K562 (cell line): Measurements from ENCODE around the gene ZDHHC24. TPM values are rescaled to one million over a fixed set of nuclear protein-coding genes. Genes with fewer than 3 reads are reported as not detected.
A peak's percentile ranks its signal among the peaks of the same experiment; 100 is the strongest.

Source experiments
- CREM ChIP-seq: IDR thresholded peaks from 2 replicates; pipeline ENCODE4 v1.6.1; 2014; ENCODE audit warnings: antibody characterized with exemption, low read depth
- CTBP1 ChIP-seq: fragments of 450-650 bp; IDR thresholded peaks from 2 replicates; pipeline ENCODE4 v1.6.1; 2016; ENCODE audit warnings: borderline replicate concordance
- DACH1 ChIP-seq: fragments of 450-650 bp; IDR thresholded peaks from 2 replicates; pipeline ENCODE4 v1.6.1; 2018; ENCODE audit not compliant: partially characterized antibody
- E2F3 ChIP-seq: fragments of 250-450 bp; sonication (Bioruptor Pico); IDR thresholded peaks from 2 replicates; pipeline ENCODE4 v1.4.0; 2020; ENCODE audit warnings: mild to moderate bottlenecking
- EP400 ChIP-seq: fragments of 450-650 bp; IDR thresholded peaks from 2 replicates; pipeline ENCODE4 v1.6.1; 2017; ENCODE audit warnings: antibody characterized with exemption, mild to moderate bottlenecking, moderate library complexity
- GATAD2B ChIP-seq: fragments of 450-650 bp; IDR thresholded peaks from 2 replicates; pipeline ENCODE4 v1.6.1; 2017; ENCODE audit warnings: mild to moderate bottlenecking, borderline replicate concordance
- KHSRP ChIP-seq: fragments of 450-650 bp; IDR thresholded peaks from 2 replicates; pipeline ENCODE4 v1.6.1; 2017
- KLF1 ChIP-seq: fragments of 450-650 bp; IDR thresholded peaks from 2 replicates; pipeline ENCODE4 v1.6.1; 2016; ENCODE audit warnings: missing genetic modification characterization, missing compliant biosample characterization
- MTF1 ChIP-seq: fragments of 250-450 bp; sonication (Bioruptor Pico); IDR thresholded peaks from 2 replicates; pipeline ENCODE4 v1.9.0; 2021; ENCODE audit warnings: moderate library complexity, mild to moderate bottlenecking, inconsistent platforms, borderline replicate concordance
- NBN ChIP-seq: fragments of 450-650 bp; IDR thresholded peaks from 2 replicates; pipeline ENCODE4 v1.6.1; 2016; ENCODE audit warnings: low read depth, mild to moderate bottlenecking
- NR1H2 ChIP-seq: sonication (generic); formaldehyde crosslinking; IDR thresholded peaks from 2 replicates; pipeline ENCODE4 v1.4.0; 2020; ENCODE audit warnings: mild to moderate bottlenecking, missing genetic modification reagents
- PRMT5 ChIP-seq: sonication (generic); formaldehyde crosslinking; IDR thresholded peaks from 2 replicates; pipeline ENCODE4 v1.5.0; 2020; ENCODE audit warnings: missing genetic modification reagents
- RFX7 ChIP-seq: fragments of 250-450 bp; sonication (Bioruptor Pico); IDR thresholded peaks from 2 replicates; pipeline ENCODE4 v1.5.1; 2021; ENCODE audit warnings: mild to moderate bottlenecking
- SRSF7 ChIP-seq: fragments of 200-400 bp; formaldehyde crosslinking; optimal IDR thresholded peaks from 2 replicates; pipeline ENCODE3; 2017; ENCODE audit warnings: mild to moderate bottlenecking, low read depth, low read length
- TEAD1 ChIP-seq, 2 experiments: fragments of 450-650 bp in 1 of 2; sonication (generic) in 1 of 2; formaldehyde crosslinking; IDR thresholded peaks; 2 replicates each; pipeline versions ENCODE4 v1.4.0 to v1.8.0; 2020 to 2022; ENCODE audit warnings: mild to moderate bottlenecking in 2 of 2, missing genetic modification reagents in 1 of 2
- U2AF1 ChIP-seq: fragments of 200-400 bp; formaldehyde crosslinking; optimal IDR thresholded peaks from 2 replicates; pipeline ENCODE3; 2017; ENCODE audit warnings: mild to moderate bottlenecking, low read depth, low read length, moderate library complexity
- ZNF311 ChIP-seq: fragments of 250-450 bp; sonication (Bioruptor Pico); IDR thresholded peaks from 2 replicates; pipeline ENCODE4 v1.4.0; 2020; ENCODE audit warnings: mild to moderate bottlenecking, moderate library complexity
- polyA plus RNA-seq, 8 experiments: library from polyadenylated mRNA; depleted of rRNA in 4 of 8; stranded (reverse) in 5 of 8; unstranded in 3 of 8; fragments of >200 nt; fragmentation: Nextera tagmentation in 2 of 8; fragmentation: Illumina TruSeq in 1 of 8; extraction: Ambion mirVana in 2 of 8; extraction: Trizol in 1 of 8; gene quantifications; 2 replicates each; pipeline versions ENCODE4 v1.2.1 to v1.2.3, GENCODE V29; 2011 to 2014; ENCODE audit warnings: inconsistent platforms in 1 of 8, missing spikeins in 1 of 8
- total RNA-seq, 7 experiments: library from RNA; depleted of rRNA in 6 of 7; stranded (reverse); fragments of >200 nt in 6 of 7; fragmentation: Illumina TruSeq in 2 of 7; extraction: Trizol in 2 of 7; gene quantifications; 2 replicates each; pipeline versions ENCODE4 v1.2.1 to v1.2.3, GENCODE V29; 2011 to 2021; ENCODE audit warnings: low replicate concordance in 1 of 7
- TF ChIP-seq, protein P1 (sequence below): fragments of 450-650 bp; conservative IDR thresholded peaks from 2 replicates; pipeline ENCODE4 v1.6.1; 2016; ENCODE audit warnings: missing genetic modification characterization, low read depth, mild to moderate bottlenecking, missing compliant biosample characterization, moderate library complexity
- TF ChIP-seq, protein P2 (sequence below): fragments of 200-800 bp; sonication (Bioruptor generic); IDR thresholded peaks from 2 replicates; pipeline ENCODE4 v1.6.1; 2017; ENCODE audit warnings: missing genetic modification characterization, missing compliant biosample characterization
- TF ChIP-seq, protein P3 (sequence below): fragments of 450-650 bp; IDR thresholded peaks from 2 replicates; pipeline ENCODE4 v1.7.1; 2018; ENCODE audit warnings: mild to moderate bottlenecking, low read depth; ENCODE audit not compliant: partially characterized antibody
- TF ChIP-seq, protein P4 (sequence below), 2 experiments: fragments of 150-350 bp in 1 of 2; IDR thresholded peaks; 2 replicates each; pipeline ENCODE4 v1.6.1; 2012 to 2016; ENCODE audit warnings: low read depth in 2 of 2, low read length in 2 of 2, mild to moderate bottlenecking in 1 of 2, moderate library complexity in 1 of 2

ZDHHC24 gene
- total and polyA plus RNA-seq, 9 of the 15 experiments (the other 6 are each of a cell fraction or from before 2014, with no cell fraction given): 0.45 to 11.2 (median 2.7) TPM

DNA sequence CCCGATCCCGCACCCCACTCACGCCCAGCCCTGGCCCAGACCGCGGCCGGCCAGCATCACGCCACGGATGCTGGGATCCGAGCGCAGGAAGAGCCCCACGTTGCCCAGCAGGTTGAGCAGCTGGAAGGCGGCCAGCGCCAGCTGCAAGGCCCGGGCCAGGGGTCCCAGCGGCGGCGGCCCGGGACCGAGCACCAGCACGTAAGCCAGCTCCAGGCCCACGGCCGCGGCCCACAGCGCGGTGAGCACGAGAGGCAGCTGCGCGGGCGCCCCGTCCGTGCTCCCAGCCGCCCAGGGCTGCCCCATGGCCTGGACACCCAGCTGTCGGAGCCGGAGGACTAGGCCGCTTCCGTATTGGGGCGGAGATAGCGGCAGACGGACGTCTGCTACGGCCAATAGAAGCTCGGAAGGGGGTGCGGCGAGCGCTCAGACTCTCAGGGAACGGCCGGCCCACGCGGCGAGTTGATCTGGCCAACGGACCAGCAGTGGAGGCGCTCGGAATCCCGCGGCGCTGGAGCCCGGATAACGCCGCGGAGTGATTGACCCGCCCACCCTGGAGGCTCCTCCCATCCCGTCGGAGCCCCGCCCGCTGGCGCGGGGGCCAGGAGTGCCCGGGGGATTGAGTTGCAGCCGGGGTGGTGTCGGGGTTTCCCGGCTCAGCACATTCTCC, at the start of gene ZDHHC24 (continued):
- TF ChIP-seq, protein P1, sequence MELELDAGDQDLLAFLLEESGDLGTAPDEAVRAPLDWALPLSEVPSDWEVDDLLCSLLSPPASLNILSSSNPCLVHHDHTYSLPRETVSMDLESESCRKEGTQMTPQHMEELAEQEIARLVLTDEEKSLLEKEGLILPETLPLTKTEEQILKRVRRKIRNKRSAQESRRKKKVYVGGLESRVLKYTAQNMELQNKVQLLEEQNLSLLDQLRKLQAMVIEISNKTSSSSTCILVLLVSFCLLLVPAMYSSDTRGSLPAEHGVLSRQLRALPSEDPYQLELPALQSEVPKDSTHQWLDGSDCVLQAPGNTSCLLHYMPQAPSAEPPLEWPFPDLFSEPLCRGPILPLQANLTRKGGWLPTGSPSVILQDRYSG (tag): no peak
- TF ChIP-seq NBN (no peak), GATAD2B (peak; percentile 76; the same call in 1 of the 2 replicates), SRSF7 (no peak), EP400 (peak; percentile 79), NR1H2 (CRISPR knock-in tag) (0 out of 2 replicates have a peak, but pooled peaks have one; percentile 52), E2F3 (CRISPR knock-in tag) (no peak), CREM (peak; percentile 72), MTF1 (CRISPR knock-in tag) (no peak), CTBP1 (peak; percentile 87), U2AF1 (peak; percentile 49), PRMT5 (CRISPR knock-in tag) (no peak), KLF1 (no peak), KHSRP (no peak), DACH1 (peak; percentile 75), TEAD1 (CRISPR knock-in tag; IDR thresholded peaks at IDR 0.05) (peak in 1 of 2 experiments; percentile 74; a peak in 2 of 4 replicates), RFX7 (CRISPR knock-in tag) (no peak), ZNF311 (no peak)
- TF ChIP-seq, protein P2, sequence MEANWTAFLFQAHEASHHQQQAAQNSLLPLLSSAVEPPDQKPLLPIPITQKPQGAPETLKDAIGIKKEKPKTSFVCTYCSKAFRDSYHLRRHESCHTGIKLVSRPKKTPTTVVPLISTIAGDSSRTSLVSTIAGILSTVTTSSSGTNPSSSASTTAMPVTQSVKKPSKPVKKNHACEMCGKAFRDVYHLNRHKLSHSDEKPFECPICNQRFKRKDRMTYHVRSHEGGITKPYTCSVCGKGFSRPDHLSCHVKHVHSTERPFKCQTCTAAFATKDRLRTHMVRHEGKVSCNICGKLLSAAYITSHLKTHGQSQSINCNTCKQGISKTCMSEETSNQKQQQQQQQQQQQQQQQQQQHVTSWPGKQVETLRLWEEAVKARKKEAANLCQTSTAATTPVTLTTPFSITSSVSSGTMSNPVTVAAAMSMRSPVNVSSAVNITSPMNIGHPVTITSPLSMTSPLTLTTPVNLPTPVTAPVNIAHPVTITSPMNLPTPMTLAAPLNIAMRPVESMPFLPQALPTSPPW: peak; percentile 92
- TF ChIP-seq, protein P3, sequence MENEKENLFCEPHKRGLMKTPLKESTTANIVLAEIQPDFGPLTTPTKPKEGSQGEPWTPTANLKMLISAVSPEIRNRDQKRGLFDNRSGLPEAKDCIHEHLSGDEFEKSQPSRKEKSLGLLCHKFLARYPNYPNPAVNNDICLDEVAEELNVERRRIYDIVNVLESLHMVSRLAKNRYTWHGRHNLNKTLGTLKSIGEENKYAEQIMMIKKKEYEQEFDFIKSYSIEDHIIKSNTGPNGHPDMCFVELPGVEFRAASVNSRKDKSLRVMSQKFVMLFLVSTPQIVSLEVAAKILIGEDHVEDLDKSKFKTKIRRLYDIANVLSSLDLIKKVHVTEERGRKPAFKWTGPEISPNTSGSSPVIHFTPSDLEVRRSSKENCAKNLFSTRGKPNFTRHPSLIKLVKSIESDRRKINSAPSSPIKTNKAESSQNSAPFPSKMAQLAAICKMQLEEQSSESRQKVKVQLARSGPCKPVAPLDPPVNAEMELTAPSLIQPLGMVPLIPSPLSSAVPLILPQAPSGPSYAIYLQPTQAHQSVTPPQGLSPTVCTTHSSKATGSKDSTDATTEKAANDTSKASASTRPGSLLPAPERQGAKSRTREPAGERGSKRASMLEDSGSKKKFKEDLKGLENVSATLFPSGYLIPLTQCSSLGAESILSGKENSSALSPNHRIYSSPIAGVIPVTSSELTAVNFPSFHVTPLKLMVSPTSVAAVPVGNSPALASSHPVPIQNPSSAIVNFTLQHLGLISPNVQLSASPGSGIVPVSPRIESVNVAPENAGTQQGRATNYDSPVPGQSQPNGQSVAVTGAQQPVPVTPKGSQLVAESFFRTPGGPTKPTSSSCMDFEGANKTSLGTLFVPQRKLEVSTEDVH: peak; percentile 54
- TF ChIP-seq, protein P4, sequence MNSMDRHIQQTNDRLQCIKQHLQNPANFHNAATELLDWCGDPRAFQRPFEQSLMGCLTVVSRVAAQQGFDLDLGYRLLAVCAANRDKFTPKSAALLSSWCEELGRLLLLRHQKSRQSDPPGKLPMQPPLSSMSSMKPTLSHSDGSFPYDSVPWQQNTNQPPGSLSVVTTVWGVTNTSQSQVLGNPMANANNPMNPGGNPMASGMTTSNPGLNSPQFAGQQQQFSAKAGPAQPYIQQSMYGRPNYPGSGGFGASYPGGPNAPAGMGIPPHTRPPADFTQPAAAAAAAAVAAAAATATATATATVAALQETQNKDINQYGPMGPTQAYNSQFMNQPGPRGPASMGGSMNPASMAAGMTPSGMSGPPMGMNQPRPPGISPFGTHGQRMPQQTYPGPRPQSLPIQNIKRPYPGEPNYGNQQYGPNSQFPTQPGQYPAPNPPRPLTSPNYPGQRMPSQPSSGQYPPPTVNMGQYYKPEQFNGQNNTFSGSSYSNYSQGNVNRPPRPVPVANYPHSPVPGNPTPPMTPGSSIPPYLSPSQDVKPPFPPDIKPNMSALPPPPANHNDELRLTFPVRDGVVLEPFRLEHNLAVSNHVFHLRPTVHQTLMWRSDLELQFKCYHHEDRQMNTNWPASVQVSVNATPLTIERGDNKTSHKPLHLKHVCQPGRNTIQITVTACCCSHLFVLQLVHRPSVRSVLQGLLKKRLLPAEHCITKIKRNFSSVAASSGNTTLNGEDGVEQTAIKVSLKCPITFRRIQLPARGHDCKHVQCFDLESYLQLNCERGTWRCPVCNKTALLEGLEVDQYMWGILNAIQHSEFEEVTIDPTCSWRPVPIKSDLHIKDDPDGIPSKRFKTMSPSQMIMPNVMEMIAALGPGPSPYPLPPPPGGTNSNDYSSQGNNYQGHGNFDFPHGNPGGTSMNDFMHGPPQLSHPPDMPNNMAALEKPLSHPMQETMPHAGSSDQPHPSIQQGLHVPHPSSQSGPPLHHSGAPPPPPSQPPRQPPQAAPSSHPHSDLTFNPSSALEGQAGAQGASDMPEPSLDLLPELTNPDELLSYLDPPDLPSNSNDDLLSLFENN (IDR thresholded peaks at IDR 0.05; ENCODE audit: low read depth in 2 of 2, low read length in 2 of 2): no peak
